Fibroblast of lung (primary cell): ENCODE results near the gene RBM20. TPM values are rescaled to one million over a fixed set of nuclear protein-coding genes. Genes with fewer than 3 reads are reported as not detected.

Source experiments
- DNase-seq, 2 donors: peaks; one replicate each; pipeline versions ENCODE4 v3.0.0 to v3.0.0-alpha.2; 2010; ENCODE audit warnings: low read depth in 2 of 2
- H2AFZ ChIP-seq: 2 replicates; pipeline ENCODE4 v1.5.1; 2012; ENCODE audit warnings: low read length, control low read depth, inconsistent platforms
- H3K27ac ChIP-seq: 2 replicates; pipeline ENCODE4 v1.5.1; 2011; ENCODE audit warnings: low read length, control low read depth; ENCODE audit not compliant: insufficient read depth
- H3K27me3 ChIP-seq: 2 replicates; pipeline ENCODE4 v1.5.1; 2011; ENCODE audit warnings: mild to moderate bottlenecking, low read length; ENCODE audit not compliant: control insufficient read depth, insufficient read depth
- H3K36me3 ChIP-seq: 2 replicates; pipeline ENCODE4 v1.5.1; 2011; ENCODE audit warnings: low read length; ENCODE audit not compliant: control insufficient read depth, insufficient read depth
- H3K4me1 ChIP-seq: 2 replicates; pipeline ENCODE4 v1.5.1; 2011; ENCODE audit warnings: low read length; ENCODE audit not compliant: control insufficient read depth, insufficient read depth; ENCODE audit errors: extremely low read depth
- H3K4me2 ChIP-seq: 2 replicates; pipeline ENCODE4 v1.5.1; 2011; ENCODE audit warnings: low read length, control low read depth; ENCODE audit not compliant: insufficient read depth; ENCODE audit errors: extremely low read depth
- H3K4me3 ChIP-seq, 4 experiments: fragments of 200-600 bp in 1 of 4; sonication (generic) in 1 of 4; replicated peaks in 1 of 4; 2 replicates each; pipeline ENCODE4 v1.5.1; 2011 to 2016; ENCODE audit warnings: low read length in 4 of 4, low read depth in 3 of 4, mild to moderate bottlenecking in 3 of 4, control low read depth in 2 of 4, inconsistent platforms in 1 of 4, mixed read lengths in 1 of 4; ENCODE audit not compliant: insufficient read depth in 1 of 4; ENCODE audit errors: control extremely low read depth in 1 of 4
- H3K79me2 ChIP-seq: 2 replicates; pipeline ENCODE4 v1.5.1; 2012; ENCODE audit warnings: mild to moderate bottlenecking, low read length, inconsistent platforms; ENCODE audit not compliant: control insufficient read depth, insufficient read depth
- H3K9ac ChIP-seq: 2 replicates; pipeline ENCODE4 v1.5.1; 2011; ENCODE audit warnings: mild to moderate bottlenecking, low read length, control low read depth; ENCODE audit not compliant: insufficient read depth
- H3K9me3 ChIP-seq: 2 replicates; pipeline ENCODE4 v1.5.1; 2012; ENCODE audit warnings: low read depth, low read length; ENCODE audit not compliant: control insufficient read depth, insufficient read depth
- H4K20me1 ChIP-seq: 2 replicates; pipeline ENCODE4 v1.5.1; 2011; ENCODE audit warnings: low read length; ENCODE audit not compliant: control insufficient read depth, insufficient read depth; ENCODE audit errors: extremely low read depth
- CTCF ChIP-seq, 2 donors: IDR thresholded peaks in 1 of 2; conservative IDR thresholded peaks in 1 of 2; 1 replicate in 1 of 2; 2 replicates in 1 of 2; pipeline ENCODE4 v1.5.1; 2011 to 2012; ENCODE audit warnings: low read length in 2 of 2, control low read depth in 1 of 2, inconsistent platforms in 1 of 2, low read depth in 1 of 2, mild to moderate bottlenecking in 1 of 2
- EZH2 ChIP-seq: IDR thresholded peaks from 2 replicates; pipeline ENCODE4 v1.5.1; 2012; ENCODE audit warnings: low read length, control low read depth, mild to moderate bottlenecking; ENCODE audit errors: missing control alignments
- polyA plus RNA-seq, 2 donors: library from polyadenylated mRNA; depleted of rRNA in 1 of 2; stranded (reverse) in 1 of 2; unstranded in 1 of 2; fragments of >200 nt; gene quantifications; 2 replicates each; pipeline ENCODE4 v1.2.1, GENCODE V29; 2011 to 2012; ENCODE audit warnings: missing spikeins in 1 of 2
- total RNA-seq: library from RNA; depleted of rRNA; stranded (reverse); fragments of >200 nt; gene quantifications from 2 replicates; pipeline ENCODE4 v1.2.1, GENCODE V29; 2014

The RBM20 gene
- total and polyA plus RNA-seq, 2 donors (not counting 1 experiment from before 2014, with no cell fraction given), result under 0.01 to 0.05 TPM

GRCh38 chr10:110806335-110806734 lies 162.2 kb downstream of the RBM20 start:
- Histone ChIP-seq H3K4me3 (no peak overlapping the region), H3K4me2 (no peak overlapping the region), H2AFZ (no peak overlapping the region), H3K4me1 (peaks cover 3% of the 10 kb centered on the region), H3K9ac (no peak overlapping the region), H3K27me3 (no peaks in the 10 kb centered on the region), H3K27ac (no peak overlapping the region), H4K20me1 (no peaks in the 10 kb centered on the region), H3K36me3 (no peaks in the 10 kb centered on the region), H3K79me2 (no peaks in the 10 kb centered on the region), H3K9me3 (no peaks in the 10 kb centered on the region)
- TF ChIP-seq CTCF (conservative IDR thresholded peaks at IDR 0.05 in 1 of 2, IDR thresholded peaks at IDR 0.05 in 1 of 2; ENCODE audit: low read depth in 1 of 2, low read length in 2 of 2) (no peak), EZH2 (no peak)
- DNase-seq, result no peak

GRCh38 chr10:110808123-110808522 lies 164.0 kb downstream of the RBM20 start:
- TF ChIP-seq EZH2 (no peak), CTCF (conservative IDR thresholded peaks at IDR 0.05 in 1 of 2, IDR thresholded peaks at IDR 0.05 in 1 of 2; ENCODE audit: low read depth in 1 of 2, low read length in 2 of 2) (no peak)
- Histone ChIP-seq H3K4me3 (no peak overlapping the region), H3K27me3 (no peaks in the 10 kb centered on the region), H4K20me1 (no peaks in the 10 kb centered on the region), H3K27ac (no peak overlapping the region), H3K4me2 (no peak overlapping the region), H3K79me2 (no peaks in the 10 kb centered on the region), H3K9ac (no peak overlapping the region), H3K9me3 (no peaks in the 10 kb centered on the region), H3K4me1 (no peaks in the 10 kb centered on the region), H3K36me3 (no peaks in the 10 kb centered on the region), H2AFZ (no peak overlapping the region)
- no peak for DNase-seq

GRCh38 chr10:110808615-110809014 lies 164.5 kb downstream of the RBM20 start:
- Histone ChIP-seq H3K9me3 (no peaks in the 10 kb centered on the region), H3K4me2 (no peak overlapping the region), H3K4me1 (no peaks in the 10 kb centered on the region), H2AFZ (no peak overlapping the region), H3K79me2 (no peaks in the 10 kb centered on the region), H3K36me3 (no peaks in the 10 kb centered on the region), H3K27ac (no peak overlapping the region), H3K27me3 (no peaks in the 10 kb centered on the region), H4K20me1 (no peaks in the 10 kb centered on the region), H3K9ac (no peak overlapping the region), H3K4me3 (no peak overlapping the region)
- no peak for DNase-seq
- TF ChIP-seq EZH2, result no peak
- TF ChIP-seq CTCF (conservative IDR thresholded peaks at IDR 0.05 in 1 of 2, IDR thresholded peaks at IDR 0.05 in 1 of 2; ENCODE audit: low read depth in 1 of 2, low read length in 2 of 2), result no peak
